GM12874 (cell line): Measurements from ENCODE around the gene CCDC17.

Experiments used
- CTCF ChIP-seq: IDR thresholded peaks from 2 replicates; pipeline ENCODE4 v1.5.1; 2011; ENCODE audit warnings: low read depth, mild to moderate bottlenecking, control low read depth, low read length, moderate library complexity; ENCODE audit not compliant: insufficient read depth

Gene CCDC17

GRCh38 chr1:45659222-45659621 lies 35.4 kb upstream of the CCDC17 start:
- no peak for TF ChIP-seq CTCF

- no peak for TF ChIP-seq CTCF
Measured at GRCh38 chr1:45658171-45658570, 34.3 kb upstream of the CCDC17 start.

GRCh38 chr1:45656573-45657226 lies 32.8 kb upstream of the CCDC17 start:
- TF ChIP-seq CTCF = no peak

GRCh38 chr1:45654540-45655280 lies 30.9 kb upstream of the CCDC17 start:
- no peak for TF ChIP-seq CTCF

- no peak for TF ChIP-seq CTCF
Measured at GRCh38 chr1:45647248-45648021, 23.6 kb upstream of the CCDC17 start.

- no peak for TF ChIP-seq CTCF
Measured at GRCh38 chr1:45644661-45645060, 20.8 kb upstream of the CCDC17 start.

GRCh38 chr1:45643978-45644377 lies 20.1 kb upstream of the CCDC17 start:
- no peak for TF ChIP-seq CTCF
